ENCODE results near the gene SPOCK1.

- no peak for TF ChIP-seq POLR2AphosphoS5 (IDR thresholded peaks at IDR 0.05)
- TF ChIP-seq CTCF (IDR thresholded peaks at IDR 0.05 in 8 of 11, conservative IDR thresholded peaks at IDR 0.05 in 3 of 11), result no peak
- no peak for TF ChIP-seq POLR2A (IDR thresholded peaks at IDR 0.05)
Measured at GRCh38 chr5:137203011-137203632, 296.0 kb downstream of the SPOCK1 start.
